Activated CD4-positive, alpha-beta T cell treated with anti-CD3 and anti-CD28 coated beads for 4 hours (primary cell): Measurements from ENCODE around the gene GRIP1.
"Not testable (repeated sequence)": the region's sequence is repeated elsewhere in the genome, so short reads cannot be mapped to it uniquely, and the experiment has no call there.

Source experiments
- DNase-seq, 2 donors: peaks; one replicate each; pipeline ENCODE4 v3.0.0-alpha.2; 2020

GRIP1 gene

GRCh38 chr12:66303316-66303804 is 375.5 kb downstream of the GRIP1 start:
- DNase-seq = not testable (repeated sequence)

GRCh38 chr12:66302827-66303169 is 376.1 kb downstream of the GRIP1 start:
- DNase-seq = no peak

GRCh38 chr12:66301944-66302826 is 376.7 kb downstream of the GRIP1 start, which contains the start of gene HELB:
Gene HELB, plus strand, starts transcription at chr12:66302493. Its CDS starts 111 bp downstream, at chr12:66302604.
- peak; percentile 98 to 99 for DNase-seq

GRCh38 chr12:66297923-66298322 is 381.0 kb downstream of the GRIP1 start:
- DNase-seq = no peak
